ENCODE data around the gene FAM181A. TPM values are rescaled to one million over a fixed set of nuclear protein-coding genes. Genes with fewer than 3 reads are reported as not detected.

The FAM181A gene
- total RNA-seq, 1 experiment from 2014 or later: not detected

DNA sequence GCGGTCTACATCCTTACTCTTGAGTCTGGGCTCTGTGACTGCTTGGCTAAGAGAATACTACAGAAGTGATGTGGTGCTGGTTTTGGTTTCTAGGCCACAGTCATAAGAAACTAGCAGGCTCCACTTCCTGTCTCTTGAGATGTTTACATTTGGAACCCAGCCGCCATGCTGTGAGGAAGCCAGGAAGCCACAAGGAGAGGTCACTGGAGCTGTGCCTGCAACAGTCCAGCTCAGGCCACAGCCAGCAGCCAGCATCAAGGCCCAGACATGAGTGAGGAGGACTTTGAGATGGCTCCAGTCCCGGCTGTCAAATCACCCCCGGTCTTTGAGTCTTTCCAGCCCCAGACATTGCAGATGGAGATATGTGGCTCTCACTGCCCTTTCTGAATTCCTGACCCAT lies 12.9 kb upstream of the FAM181A start:
- intact Hi-C loops (cut with micrococcal nuclease; ENCODE audit: unreplicated experiment): no loop called here
- Histone ChIP-seq H3K27ac (ENCODE audit: low read depth, low read length, poor library complexity, severe bottlenecking) (no peak overlapping the region), H3K4me3 (ENCODE audit: low read depth, low read length, poor library complexity, severe bottlenecking) (no peak overlapping the region), H3K36me3 (ENCODE audit: insufficient read depth, low read length, poor library complexity, severe bottlenecking) (no peaks in the 10 kb centered on the region), H3K9me3 (ENCODE audit: low read depth, low read length, poor library complexity, severe bottlenecking) (no peaks in the 10 kb centered on the region), H3K27me3 (replicated peaks; ENCODE audit: insufficient read depth, low read depth, low read length, poor library complexity) (no peaks in the 10 kb centered on the region), H3K4me1 (ENCODE audit: insufficient read depth, low read length, poor library complexity, severe bottlenecking) (no peaks in the 10 kb centered on the region)
- no peak for DNase-seq (ENCODE audit: low spot score)
- POLR2A ChIA-PET (ENCODE audit: low non-redundant PET): no interaction called here
- CTCF ChIA-PET: no interaction called here
- no TSS peak for BruUV-seq (replicated peaks)
- no peak for TF ChIP-seq EZH2 (IDR thresholded peaks at IDR 0.05; ENCODE audit: borderline replicate concordance, low read depth, low read length, poor library complexity, severe bottlenecking)
- TF ChIP-seq, protein P1, sequence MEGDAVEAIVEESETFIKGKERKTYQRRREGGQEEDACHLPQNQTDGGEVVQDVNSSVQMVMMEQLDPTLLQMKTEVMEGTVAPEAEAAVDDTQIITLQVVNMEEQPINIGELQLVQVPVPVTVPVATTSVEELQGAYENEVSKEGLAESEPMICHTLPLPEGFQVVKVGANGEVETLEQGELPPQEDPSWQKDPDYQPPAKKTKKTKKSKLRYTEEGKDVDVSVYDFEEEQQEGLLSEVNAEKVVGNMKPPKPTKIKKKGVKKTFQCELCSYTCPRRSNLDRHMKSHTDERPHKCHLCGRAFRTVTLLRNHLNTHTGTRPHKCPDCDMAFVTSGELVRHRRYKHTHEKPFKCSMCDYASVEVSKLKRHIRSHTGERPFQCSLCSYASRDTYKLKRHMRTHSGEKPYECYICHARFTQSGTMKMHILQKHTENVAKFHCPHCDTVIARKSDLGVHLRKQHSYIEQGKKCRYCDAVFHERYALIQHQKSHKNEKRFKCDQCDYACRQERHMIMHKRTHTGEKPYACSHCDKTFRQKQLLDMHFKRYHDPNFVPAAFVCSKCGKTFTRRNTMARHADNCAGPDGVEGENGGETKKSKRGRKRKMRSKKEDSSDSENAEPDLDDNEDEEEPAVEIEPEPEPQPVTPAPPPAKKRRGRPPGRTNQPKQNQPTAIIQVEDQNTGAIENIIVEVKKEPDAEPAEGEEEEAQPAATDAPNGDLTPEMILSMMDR (conservative IDR thresholded peaks at IDR 0.05; ENCODE audit: low read depth, low read length): no peak

DNA sequence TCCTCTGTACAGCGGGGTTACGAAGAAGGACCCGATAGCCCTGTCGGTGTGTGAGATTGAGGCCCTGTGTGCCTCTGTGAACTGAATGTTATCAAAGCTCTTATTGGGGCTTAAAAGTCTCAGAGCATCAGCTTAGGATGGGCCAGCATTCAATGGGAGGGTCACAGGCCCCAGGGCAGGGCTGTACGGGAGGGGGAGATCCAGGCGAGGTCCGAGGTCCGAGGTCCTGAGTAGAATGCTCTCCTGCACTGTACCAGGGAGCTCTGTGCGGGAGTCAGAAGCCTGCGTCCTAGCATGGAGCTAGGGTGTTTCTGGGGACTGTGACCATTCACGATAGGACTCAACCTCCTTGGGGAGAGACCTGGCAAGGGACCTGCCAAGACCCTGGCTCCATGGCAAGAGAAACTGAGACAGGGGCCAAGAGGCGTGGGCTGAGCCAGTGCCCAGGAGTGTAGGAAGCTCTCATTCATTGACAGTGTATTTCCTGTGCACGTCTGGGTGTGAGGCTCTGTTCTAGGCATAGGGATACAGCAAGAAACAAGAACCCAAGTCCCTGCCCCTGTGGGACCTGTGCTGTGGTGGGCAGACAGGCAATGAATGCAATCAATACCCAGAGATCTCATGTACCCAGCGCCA lies 12.0 kb upstream of the FAM181A start:
- no peak for DNase-seq (ENCODE audit: low spot score)
- no peaks in the 10 kb centered on the region for H3K9me3 ChIP-seq (ENCODE audit: low read depth, low read length, poor library complexity, severe bottlenecking)
- H3K27me3 ChIP-seq (replicated peaks; ENCODE audit: insufficient read depth, low read depth, low read length, poor library complexity): no peaks in the 10 kb centered on the region
- no peak overlapping the region for H3K4me3 ChIP-seq (ENCODE audit: low read depth, low read length, poor library complexity, severe bottlenecking)
- intact Hi-C loops (cut with micrococcal nuclease; ENCODE audit: unreplicated experiment): no loop called here
- no peaks in the 10 kb centered on the region for H3K4me1 ChIP-seq (ENCODE audit: insufficient read depth, low read length, poor library complexity, severe bottlenecking)
- CTCF ChIA-PET: no interaction called here
- no TSS peak for BruUV-seq (replicated peaks)
- POLR2A ChIA-PET (ENCODE audit: low non-redundant PET): no interaction called here
- no peak for TF ChIP-seq EZH2 (IDR thresholded peaks at IDR 0.05; ENCODE audit: borderline replicate concordance, low read depth, low read length, poor library complexity, severe bottlenecking)
- TF ChIP-seq, protein P1 (conservative IDR thresholded peaks at IDR 0.05; ENCODE audit: low read depth, low read length): no peak
- H3K27ac ChIP-seq (ENCODE audit: low read depth, low read length, poor library complexity, severe bottlenecking): no peak overlapping the region
- no peaks in the 10 kb centered on the region for H3K36me3 ChIP-seq (ENCODE audit: insufficient read depth, low read length, poor library complexity, severe bottlenecking)

DNA sequence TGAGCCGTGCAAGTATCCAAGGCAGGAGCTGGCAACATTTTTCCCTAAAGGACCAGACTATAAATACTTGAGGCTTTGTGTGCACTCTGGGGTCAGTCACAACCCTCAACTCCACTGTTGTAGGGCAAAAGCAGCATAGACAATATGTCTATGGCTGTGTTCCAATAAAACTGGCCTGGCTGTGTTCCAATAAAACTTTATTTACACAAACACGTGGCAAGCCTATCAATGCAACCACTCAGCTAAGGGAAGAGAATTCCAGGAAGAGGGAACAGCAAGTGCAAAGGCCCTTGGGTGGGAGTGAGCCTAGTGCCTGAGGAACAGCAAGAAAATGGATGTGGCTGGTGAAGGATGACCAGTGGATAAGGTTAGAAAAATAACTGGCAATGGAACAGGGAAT lies 11.3 kb upstream of the FAM181A start:
- BruUV-seq (replicated peaks): no TSS peak
- Histone ChIP-seq H3K4me1 (ENCODE audit: insufficient read depth, low read length, poor library complexity, severe bottlenecking) (no peaks in the 10 kb centered on the region), H3K4me3 (ENCODE audit: low read depth, low read length, poor library complexity, severe bottlenecking) (no peak overlapping the region), H3K27ac (ENCODE audit: low read depth, low read length, poor library complexity, severe bottlenecking) (no peak overlapping the region), H3K36me3 (ENCODE audit: insufficient read depth, low read length, poor library complexity, severe bottlenecking) (no peaks in the 10 kb centered on the region), H3K9me3 (ENCODE audit: low read depth, low read length, poor library complexity, severe bottlenecking) (no peaks in the 10 kb centered on the region), H3K27me3 (replicated peaks; ENCODE audit: insufficient read depth, low read depth, low read length, poor library complexity) (no peaks in the 10 kb centered on the region)
- DNase-seq (ENCODE audit: low spot score): no peak
- no peak for TF ChIP-seq EZH2 (IDR thresholded peaks at IDR 0.05; ENCODE audit: borderline replicate concordance, low read depth, low read length, poor library complexity, severe bottlenecking)
- TF ChIP-seq, protein P1 (conservative IDR thresholded peaks at IDR 0.05; ENCODE audit: low read depth, low read length): no peak
- intact Hi-C loops (cut with micrococcal nuclease; ENCODE audit: unreplicated experiment): no loop called here
- ChIA-PET CTCF (no interaction called here), POLR2A (ENCODE audit: low non-redundant PET) (no interaction called here)
